C4-2B (cell line): ENCODE results near the gene SCN4B.

Experiments
- CTCF ChIP-seq: fragments of 450-650 bp; conservative IDR thresholded peaks from 2 replicates; pipeline ENCODE4 v1.5.1; 2017; ENCODE audit warnings: mild to moderate bottlenecking
- ZFX ChIP-seq: fragments of 450-650 bp; IDR thresholded peaks from 2 replicates; pipeline ENCODE4 v1.6.1; 2017

- no peak for TF ChIP-seq CTCF
- no peak for TF ChIP-seq ZFX
These were observed 3.8 kb downstream of the SCN4B start for GRCh38 chr11:118148856-118149255.
